SK-N-SH (cell line): ENCODE data around the gene ASTL.

Source experiments
- CHD2 ChIP-seq: fragments of 150-350 bp; IDR thresholded peaks from 2 replicates; pipeline ENCODE4 v1.6.1; 2018; ENCODE audit warnings: low read length; ENCODE audit not compliant: partially characterized antibody
- CTCF ChIP-seq: fragments of 200-600 bp; sonication (generic); IDR thresholded peaks from 2 replicates; pipeline ENCODE4 v1.6.1; 2017; ENCODE audit warnings: antibody characterized with exemption, mild to moderate bottlenecking, moderate library complexity
- EP300 ChIP-seq, 2 experiments: IDR thresholded peaks; 2 replicates each; pipeline versions ENCODE4 v1.4.0 to v1.6.1; 2012; ENCODE audit warnings: borderline replicate concordance in 1 of 2, low read depth in 1 of 2, low read length in 1 of 2
- RXRA ChIP-seq: IDR thresholded peaks from 2 replicates; pipeline ENCODE4 v1.4.0; 2012; ENCODE audit warnings: low read depth, mild to moderate bottlenecking, borderline replicate concordance

GRCh38 chr2:96113951-96114350 is 24.4 kb downstream of the ASTL start:
- TF ChIP-seq CTCF = no peak
- TF ChIP-seq RXRA = no peak
- TF ChIP-seq CHD2 = no peak
- no peak for TF ChIP-seq EP300 (IDR thresholded peaks at IDR 0.05; ENCODE audit: borderline replicate concordance in 1 of 2, low read depth in 1 of 2, low read length in 1 of 2)
